HG03457 (cell line): ENCODE data around the gene DDX27.

ENCODE experiments used
- ATAC-seq: cut with Tn5 transposase; IDR thresholded peaks from one replicate; pipeline ENCODE4 v1.9.1; 2021; ENCODE audit warnings: moderate number of reproducible peaks; ENCODE audit not compliant: unreplicated experiment

The DDX27 gene

GRCh38 chr20:49247792-49248191 lies 28.6 kb downstream of the DDX27 start:
- no peak for ATAC-seq

- ATAC-seq = no peak
Measured at GRCh38 chr20:49248301-49248700, 29.1 kb downstream of the DDX27 start.

- ATAC-seq = no peak
Measured at GRCh38 chr20:49248879-49249665, 29.9 kb downstream of the DDX27 start.

- no peak for ATAC-seq
Measured at GRCh38 chr20:49252556-49253350, 33.5 kb downstream of the DDX27 start.

GRCh38 chr20:49256261-49256660 lies 37.0 kb downstream of the DDX27 start:
- ATAC-seq = no peak

- no peak for ATAC-seq
Measured at GRCh38 chr20:49259284-49259683, 40.1 kb downstream of the DDX27 start.

GRCh38 chr20:49259799-49260198 lies 40.6 kb downstream of the DDX27 start:
- ATAC-seq = no peak

GRCh38 chr20:49260218-49260617 lies 41.0 kb downstream of the DDX27 start:
- no peak for ATAC-seq

GRCh38 chr20:49261173-49261572 lies 42.0 kb downstream of the DDX27 start:
- no peak for ATAC-seq

GRCh38 chr20:49262444-49262843 lies 43.2 kb downstream of the DDX27 start:
- ATAC-seq = no peak

GRCh38 chr20:49267327-49267726 lies 48.1 kb downstream of the DDX27 start:
- ATAC-seq = no peak

- no peak for ATAC-seq
Measured at GRCh38 chr20:49268600-49269365, 49.6 kb downstream of the DDX27 start.

GRCh38 chr20:49270177-49270576 lies 51.0 kb downstream of the DDX27 start:
- no peak for ATAC-seq

- no peak for ATAC-seq
Measured at GRCh38 chr20:49270736-49271135, 51.5 kb downstream of the DDX27 start.

GRCh38 chr20:49272654-49273053 lies 53.4 kb downstream of the DDX27 start:
- no peak for ATAC-seq

- ATAC-seq = no peak
Measured at GRCh38 chr20:49273696-49274277, 54.6 kb downstream of the DDX27 start.

- no peak for ATAC-seq
Measured at GRCh38 chr20:49275216-49275615, 56.0 kb downstream of the DDX27 start.

GRCh38 chr20:49275636-49276035 lies 56.4 kb downstream of the DDX27 start:
- no peak for ATAC-seq

GRCh38 chr20:49276161-49276960 lies 57.1 kb downstream of the DDX27 start:
- no peak for ATAC-seq
